ENCODE data around the gene POLR2A.
A peak's percentile ranks its signal among the peaks of the same experiment; 100 is the strongest.
"Not testable (repeated sequence)": the region's sequence is repeated elsewhere in the genome, so short reads cannot be mapped to it uniquely, and the experiment has no call there.

POLR2A gene

GRCh38 chr17:7478276-7479212 lies 5.6 kb upstream of the POLR2A start:
- no peak for DNase-seq (ENCODE audit: low spot score)
- FAIRE-seq, result no peak

- FAIRE-seq, result no peak
- peak; percentile 14 for DNase-seq (ENCODE audit: low spot score)
These were observed 4.7 kb upstream of the POLR2A start, which contains the start of gene ZBTB4 for GRCh38 chr17:7479213-7480088. Gene ZBTB4 (minus strand): TSS chr17:7479631. CDS start chr17:7466801, 12,830 bp downstream.

- DNase-seq (ENCODE audit: low spot score), result no peak
- no peak for FAIRE-seq
These were observed 4.1 kb upstream of the POLR2A start for GRCh38 chr17:7480089-7480384.

GRCh38 chr17:7481275-7481674 lies 2.9 kb upstream of the POLR2A start, which contains the start of gene SLC35G6:
Gene SLC35G6 (plus strand): TSS chr17:7481446. CDS start chr17:7481517, 71 bp downstream.
- FAIRE-seq, result not testable (repeated sequence)

GRCh38 chr17:7481842-7482741 lies 2.1 kb upstream of the POLR2A start:
- not testable (repeated sequence) for FAIRE-seq; DNase-seq (ENCODE audit: low spot score)

More at GRCh38 chr17:7481275-7481674, 2.9 kb upstream of the POLR2A start, which contains the start of gene SLC35G6:
- DNase-seq (ENCODE audit: low spot score), result not testable (repeated sequence)

GRCh38 chr17:7482742-7483088 lies 1.5 kb upstream of the POLR2A start:
- DNase-seq (ENCODE audit: low spot score); FAIRE-seq: not testable (repeated sequence)

- no peak for FAIRE-seq
- DNase-seq (ENCODE audit: low spot score), result peak; percentile 74
These were observed 705 bp upstream of the POLR2A start for GRCh38 chr17:7483255-7484066.

- no peak for FAIRE-seq
- DNase-seq (ENCODE audit: low spot score), result no peak
These were observed 782 bp downstream of the POLR2A start for GRCh38 chr17:7484919-7485377.

- FAIRE-seq (no peak), DNase-seq (ENCODE audit: low spot score) (no peak)
These were observed 2.0 kb downstream of the POLR2A start for GRCh38 chr17:7486181-7486580.

- FAIRE-seq, result no peak
- DNase-seq (ENCODE audit: low spot score), result no peak
These were observed 6.0 kb downstream of the POLR2A start for GRCh38 chr17:7490144-7490543.

- DNase-seq (ENCODE audit: low spot score) (no peak), FAIRE-seq (no peak)
These were observed 7.4 kb downstream of the POLR2A start for GRCh38 chr17:7491583-7491982.

- DNase-seq (ENCODE audit: low spot score), result no peak
- no peak for FAIRE-seq
These were observed 9.8 kb downstream of the POLR2A start for GRCh38 chr17:7493941-7494340.

- FAIRE-seq (no peak), DNase-seq (ENCODE audit: low spot score) (no peak)
These were observed 11.8 kb downstream of the POLR2A start for GRCh38 chr17:7495906-7496434.

GRCh38 chr17:7496470-7497183 lies 12.5 kb downstream of the POLR2A start:
- no peak for FAIRE-seq
- DNase-seq (ENCODE audit: low spot score), result no peak

GRCh38 chr17:7497228-7497627 lies 13.1 kb downstream of the POLR2A start:
- FAIRE-seq, result no peak

GRCh38 chr17:7497636-7498035 lies 13.5 kb downstream of the POLR2A start:
- DNase-seq (ENCODE audit: low spot score) (no peak), FAIRE-seq (no peak)

More at GRCh38 chr17:7497228-7497627, 13.1 kb downstream of the POLR2A start:
- DNase-seq (ENCODE audit: low spot score), result no peak

- FAIRE-seq (no peak), DNase-seq (ENCODE audit: low spot score) (no peak)
These were observed 15.0 kb downstream of the POLR2A start for GRCh38 chr17:7499161-7499560.

GRCh38 chr17:7501729-7502128 lies 17.6 kb downstream of the POLR2A start:
- DNase-seq (ENCODE audit: low spot score), result no peak
- no peak for FAIRE-seq

Data from RCC 7860 (cell line).